ENCODE data around the gene HNRNPA0. TPM values are rescaled to one million over a fixed set of nuclear protein-coding genes. Genes with fewer than 3 reads are reported as not detected.

Gene HNRNPA0
- total RNA-seq, 4 donors from 2014 or later = 12.6 to 17.0 (median 15.0) TPM

DNA sequence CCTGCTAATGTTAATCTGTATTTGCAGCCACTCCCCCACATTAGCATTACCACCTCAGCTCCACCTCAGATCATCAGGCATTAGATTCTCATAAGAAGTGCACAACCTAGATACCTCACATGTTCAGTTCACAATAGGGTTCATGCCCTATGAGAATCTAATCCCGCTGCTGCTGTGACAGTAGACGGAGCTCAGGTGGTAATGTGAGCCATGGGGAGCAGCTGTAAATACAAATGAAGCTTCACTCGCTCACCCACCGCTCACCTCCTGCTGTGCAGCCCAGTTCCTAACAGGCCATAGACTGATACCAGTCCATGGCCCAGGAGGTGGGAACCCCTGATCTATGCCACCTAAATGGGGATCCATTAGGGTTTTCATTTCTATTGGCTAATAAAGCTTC is 6.1 kb upstream of the HNRNPA0 start:
- Histone ChIP-seq H3K36me3 (no peaks in the 10 kb centered on the region), H3K9me3 (no peaks in the 10 kb centered on the region), H3K4me3 (no peak overlapping the region), H3K27ac (no peak overlapping the region), H3K4me1 (peaks cover 0 to 2% (median 0%) of the 10 kb centered on the region in 4 donors), H3K27me3 (no peaks in the 10 kb centered on the region)
- no peak for DNase-seq (ENCODE audit: low spot score in 2 of 2)
- WGBS, 2 donors = 97 to 98% methylated on average over 4 of the region's 4 CpGs
- TF ChIP-seq POLR2A (IDR thresholded peaks at IDR 0.05) = no peak
- TF ChIP-seq, protein P1, sequence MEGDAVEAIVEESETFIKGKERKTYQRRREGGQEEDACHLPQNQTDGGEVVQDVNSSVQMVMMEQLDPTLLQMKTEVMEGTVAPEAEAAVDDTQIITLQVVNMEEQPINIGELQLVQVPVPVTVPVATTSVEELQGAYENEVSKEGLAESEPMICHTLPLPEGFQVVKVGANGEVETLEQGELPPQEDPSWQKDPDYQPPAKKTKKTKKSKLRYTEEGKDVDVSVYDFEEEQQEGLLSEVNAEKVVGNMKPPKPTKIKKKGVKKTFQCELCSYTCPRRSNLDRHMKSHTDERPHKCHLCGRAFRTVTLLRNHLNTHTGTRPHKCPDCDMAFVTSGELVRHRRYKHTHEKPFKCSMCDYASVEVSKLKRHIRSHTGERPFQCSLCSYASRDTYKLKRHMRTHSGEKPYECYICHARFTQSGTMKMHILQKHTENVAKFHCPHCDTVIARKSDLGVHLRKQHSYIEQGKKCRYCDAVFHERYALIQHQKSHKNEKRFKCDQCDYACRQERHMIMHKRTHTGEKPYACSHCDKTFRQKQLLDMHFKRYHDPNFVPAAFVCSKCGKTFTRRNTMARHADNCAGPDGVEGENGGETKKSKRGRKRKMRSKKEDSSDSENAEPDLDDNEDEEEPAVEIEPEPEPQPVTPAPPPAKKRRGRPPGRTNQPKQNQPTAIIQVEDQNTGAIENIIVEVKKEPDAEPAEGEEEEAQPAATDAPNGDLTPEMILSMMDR (IDR thresholded peaks at IDR 0.05) = no peak
- no peak for TF ChIP-seq EP300 (IDR thresholded peaks at IDR 0.05)

DNA sequence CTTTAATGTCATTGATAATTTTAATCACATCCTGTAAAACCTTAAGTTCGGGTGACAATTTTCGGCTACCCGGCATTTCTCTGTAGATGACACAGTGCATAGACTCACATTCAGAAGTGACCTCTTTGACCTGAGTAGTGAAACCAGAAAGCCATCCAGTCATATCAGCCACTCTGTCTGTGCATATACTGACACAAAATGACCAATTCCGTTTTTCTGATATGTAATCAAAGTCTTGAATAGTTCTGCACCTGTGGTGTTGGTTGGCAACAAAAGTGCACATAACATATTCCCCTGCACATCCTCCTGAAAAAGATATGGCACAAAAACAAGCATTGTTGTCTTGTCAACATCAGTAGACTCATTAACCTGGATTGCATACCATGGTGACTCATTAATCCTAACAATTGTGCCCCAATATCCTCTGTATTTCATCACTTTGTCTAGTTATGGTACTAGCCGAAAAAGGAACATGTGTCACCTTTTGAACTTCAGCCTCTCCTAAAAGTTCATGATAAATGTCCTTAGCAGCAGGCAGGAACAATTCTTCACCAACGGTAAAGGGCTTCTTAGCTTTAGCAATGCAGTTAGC is 4.6 kb upstream of the HNRNPA0 start:
- H3K36me3 ChIP-seq = no peaks in the 10 kb centered on the region
- H3K9me3 ChIP-seq = no peaks in the 10 kb centered on the region
- H3K4me1 ChIP-seq = peaks cover 0 to 7% (median 0%) of the 10 kb centered on the region in 4 donors
- no peak overlapping the region for H3K27ac ChIP-seq
- H3K27me3 ChIP-seq = no peaks in the 10 kb centered on the region
- no peak overlapping the region for H3K4me3 ChIP-seq
- WGBS, 2 donors = 66 to 76% methylated on average over 6 of the region's 6 CpGs
- TF ChIP-seq EP300 (IDR thresholded peaks at IDR 0.05) (no peak), POLR2A (IDR thresholded peaks at IDR 0.05) (no peak)
- no peak for DNase-seq (ENCODE audit: low spot score in 2 of 2)

DNA sequence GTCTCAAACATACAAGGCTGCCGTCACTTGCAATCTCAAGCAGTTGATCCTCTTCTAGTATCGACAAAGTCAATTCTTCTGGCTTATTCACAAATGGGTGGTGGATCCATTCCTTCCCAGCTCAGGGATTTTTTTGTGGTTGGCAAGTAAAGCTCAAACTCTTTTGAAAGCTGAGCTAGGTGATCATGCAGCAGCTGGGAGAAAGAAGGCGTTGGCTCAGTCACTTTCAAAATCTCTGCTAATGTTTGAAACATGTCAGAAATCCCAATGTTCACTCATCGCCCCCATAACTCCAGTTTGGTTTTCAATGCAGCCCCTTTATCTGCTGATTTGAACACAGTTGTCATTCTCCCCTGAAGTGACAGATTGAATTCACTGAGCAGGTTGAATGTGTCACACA is 4.0 kb upstream of the HNRNPA0 start:
- H3K4me1 ChIP-seq = peaks cover 0 to 7% (median 0%) of the 10 kb centered on the region in 4 donors
- DNase-seq (ENCODE audit: low spot score in 2 of 2) = no peak
- WGBS, 2 donors = 90 to 96% methylated on average over 4 of the region's 4 CpGs
- no peak overlapping the region for H3K4me3 ChIP-seq
- H3K36me3 ChIP-seq = no peaks in the 10 kb centered on the region
- no peaks in the 10 kb centered on the region for H3K27me3 ChIP-seq
- H3K27ac ChIP-seq = no peak overlapping the region
- TF ChIP-seq EP300 (IDR thresholded peaks at IDR 0.05) (no peak), POLR2A (IDR thresholded peaks at IDR 0.05) (no peak)
- TF ChIP-seq, protein P1 (IDR thresholded peaks at IDR 0.05) = no peak
- no peaks in the 10 kb centered on the region for H3K9me3 ChIP-seq

DNA sequence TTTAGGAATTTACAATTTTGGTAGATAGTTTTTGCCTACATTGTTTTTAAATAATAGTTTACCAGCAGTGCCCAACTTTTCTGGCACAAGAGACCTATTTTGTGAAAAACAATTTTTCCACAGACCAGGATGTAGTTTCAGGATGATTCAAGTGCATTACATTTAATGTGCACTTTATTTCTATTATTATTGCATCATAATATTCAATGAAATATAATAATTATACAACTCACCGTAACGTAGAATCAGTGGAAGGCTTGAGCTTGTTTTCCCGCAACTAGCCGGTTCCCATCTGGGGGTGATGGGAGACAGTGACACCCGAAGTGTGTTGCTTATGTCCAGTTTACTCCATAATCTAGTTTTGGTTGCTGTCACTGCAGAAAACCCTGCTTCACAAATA is 3.5 kb upstream of the HNRNPA0 start:
- DNase-seq (ENCODE audit: low spot score in 2 of 2) = no peak
- no peaks in the 10 kb centered on the region for H3K27me3 ChIP-seq
- H3K27ac ChIP-seq = no peak overlapping the region
- H3K4me1 ChIP-seq = peaks cover 0 to 10% (median 0%) of the 10 kb centered on the region in 4 donors
- no peak overlapping the region for H3K4me3 ChIP-seq
- no peaks in the 10 kb centered on the region for H3K36me3 ChIP-seq
- 91 to 93% methylated on average over 5 of the region's 5 CpGs for WGBS, 2 donors
- no peaks in the 10 kb centered on the region for H3K9me3 ChIP-seq
- TF ChIP-seq POLR2A (IDR thresholded peaks at IDR 0.05) (no peak), EP300 (IDR thresholded peaks at IDR 0.05) (no peak)
- TF ChIP-seq, protein P1 (IDR thresholded peaks at IDR 0.05) = no peak

DNA sequence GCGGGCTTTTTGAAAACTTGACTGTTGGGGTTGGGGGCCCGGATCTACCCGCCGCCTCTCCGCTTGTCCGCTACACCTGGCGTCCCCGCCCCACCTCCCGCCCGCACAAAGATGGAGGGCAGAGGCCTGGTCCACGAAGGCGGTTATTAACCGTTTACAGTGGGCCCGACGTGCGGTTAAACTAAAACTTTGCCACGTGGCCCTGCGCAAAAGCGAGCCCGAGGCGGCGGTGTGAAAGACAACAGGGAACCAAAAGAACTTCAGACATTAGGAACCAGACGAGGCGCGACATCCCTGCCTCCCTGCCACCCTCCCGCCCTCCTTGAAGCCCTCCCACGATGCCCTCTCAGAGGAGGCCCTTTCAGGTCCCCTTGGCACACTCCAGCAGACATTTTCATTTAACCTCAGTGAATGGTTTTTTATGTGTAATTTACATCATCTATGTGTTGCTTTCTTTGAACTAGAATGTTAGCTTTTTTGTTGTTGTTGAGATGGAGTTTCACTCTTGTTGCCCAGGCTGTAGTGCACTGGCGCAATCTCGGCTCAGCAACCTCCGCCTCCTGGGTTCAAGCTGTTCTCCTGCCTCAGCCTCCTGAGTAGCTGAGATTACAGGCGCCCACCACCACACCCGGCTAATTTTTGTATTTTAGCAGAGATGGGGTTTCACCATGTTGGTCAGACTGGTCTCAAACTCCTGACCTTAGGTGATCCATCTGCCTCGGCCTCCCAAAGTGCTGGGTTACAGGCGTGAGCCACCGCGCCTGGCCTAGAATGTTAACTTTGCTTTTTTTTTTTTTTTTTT is 999 bp upstream of the HNRNPA0 start:
- Histone ChIP-seq H3K36me3 (peaks cover 0 to 3% (median 0%) of the 10 kb centered on the region in 3 donors), H3K4me3 (peak overlapping the region; percentile 52 to 90 (median 84)), H3K27ac (peak overlapping the region; percentile 88 to 99 (median 98)), H3K9me3 (no peaks in the 10 kb centered on the region), H3K4me1 (peaks cover 0 to 34% (median 10%) of the 10 kb centered on the region in 4 donors), H3K27me3 (no peaks in the 10 kb centered on the region)
- WGBS, 2 donors = 27 to 40% methylated on average over 24 to 36 of the region's 36 CpGs
- TF ChIP-seq EP300 (IDR thresholded peaks at IDR 0.05) (no peak), POLR2A (IDR thresholded peaks at IDR 0.05) (no peak)
- TF ChIP-seq, protein P1 (IDR thresholded peaks at IDR 0.05) = no peak
- DNase-seq (ENCODE audit: low spot score in 2 of 2) = no peak
